ES-I3 (cell line): ENCODE results near the gene NPY2R.

Experiments used
- H3K36me3 ChIP-seq: 2 replicates; pipeline ENCODE4 v1.6.1; 2013; ENCODE audit warnings: mild to moderate bottlenecking, low read length, control low read depth, moderate library complexity; ENCODE audit not compliant: insufficient read depth
- H3K4me1 ChIP-seq: 2 replicates; pipeline ENCODE4 v1.6.1; 2013; ENCODE audit warnings: mild to moderate bottlenecking, control low read depth, low read length; ENCODE audit not compliant: insufficient read depth
- H3K9ac ChIP-seq: 2 replicates; pipeline ENCODE4 v1.6.1; 2013; ENCODE audit warnings: low read depth, mild to moderate bottlenecking, low read length, moderate library complexity
- H3K9me3 ChIP-seq: 2 replicates; pipeline ENCODE4 v1.6.1; 2013; ENCODE audit warnings: mild to moderate bottlenecking, low read length, moderate library complexity; ENCODE audit not compliant: control insufficient read depth, insufficient read depth

The NPY2R gene

GRCh38 chr4:155232432-155232831 is 24.0 kb downstream of the NPY2R start:
- Histone ChIP-seq H3K9ac (no peak overlapping the region), H3K9me3 (no peaks in the 10 kb centered on the region), H3K4me1 (no peaks in the 10 kb centered on the region), H3K36me3 (no peaks in the 10 kb centered on the region)

- H3K9ac ChIP-seq, result no peak overlapping the region
- no peaks in the 10 kb centered on the region for H3K36me3 ChIP-seq
- no peaks in the 10 kb centered on the region for H3K4me1 ChIP-seq
- no peaks in the 10 kb centered on the region for H3K9me3 ChIP-seq
Measured at GRCh38 chr4:155234206-155234605, 25.8 kb downstream of the NPY2R start.

GRCh38 chr4:155237567-155237966 is 29.1 kb downstream of the NPY2R start:
- Histone ChIP-seq H3K9ac (no peak overlapping the region), H3K4me1 (no peaks in the 10 kb centered on the region), H3K9me3 (no peaks in the 10 kb centered on the region), H3K36me3 (no peaks in the 10 kb centered on the region)

- Histone ChIP-seq H3K36me3 (no peaks in the 10 kb centered on the region), H3K9me3 (no peaks in the 10 kb centered on the region), H3K4me1 (no peaks in the 10 kb centered on the region), H3K9ac (no peak overlapping the region)
Measured at GRCh38 chr4:155241225-155241624, 32.8 kb downstream of the NPY2R start.

GRCh38 chr4:155241664-155242063 is 33.2 kb downstream of the NPY2R start:
- no peaks in the 10 kb centered on the region for H3K9me3 ChIP-seq
- no peaks in the 10 kb centered on the region for H3K4me1 ChIP-seq
- H3K9ac ChIP-seq, result no peak overlapping the region
- H3K36me3 ChIP-seq, result no peaks in the 10 kb centered on the region

- H3K9me3 ChIP-seq, result no peaks in the 10 kb centered on the region
- peaks cover 7% of the 10 kb centered on the region for H3K4me1 ChIP-seq
- no peak overlapping the region for H3K9ac ChIP-seq
- H3K36me3 ChIP-seq, result no peaks in the 10 kb centered on the region
Measured at GRCh38 chr4:155245105-155245504, 36.7 kb downstream of the NPY2R start.

GRCh38 chr4:155248002-155248896 is 39.8 kb downstream of the NPY2R start:
- Histone ChIP-seq H3K36me3 (no peaks in the 10 kb centered on the region), H3K4me1 (peaks cover 7% of the 10 kb centered on the region), H3K9ac (no peak overlapping the region), H3K9me3 (no peaks in the 10 kb centered on the region)

- no peaks in the 10 kb centered on the region for H3K36me3 ChIP-seq
- H3K9ac ChIP-seq, result no peak overlapping the region
- peaks cover 7% of the 10 kb centered on the region for H3K4me1 ChIP-seq
- H3K9me3 ChIP-seq, result no peaks in the 10 kb centered on the region
Measured at GRCh38 chr4:155249016-155249566, 40.7 kb downstream of the NPY2R start.

- Histone ChIP-seq H3K9ac (no peak overlapping the region), H3K4me1 (peaks cover 7% of the 10 kb centered on the region), H3K36me3 (no peaks in the 10 kb centered on the region), H3K9me3 (no peaks in the 10 kb centered on the region)
Measured at GRCh38 chr4:155252327-155252726, 43.9 kb downstream of the NPY2R start.

GRCh38 chr4:155263480-155263879 is 55.0 kb downstream of the NPY2R start:
- no peaks in the 10 kb centered on the region for H3K4me1 ChIP-seq
- no peaks in the 10 kb centered on the region for H3K36me3 ChIP-seq
- H3K9ac ChIP-seq, result no peak overlapping the region
- no peaks in the 10 kb centered on the region for H3K9me3 ChIP-seq

- Histone ChIP-seq H3K9ac (no peak overlapping the region), H3K4me1 (no peaks in the 10 kb centered on the region), H3K9me3 (no peaks in the 10 kb centered on the region), H3K36me3 (no peaks in the 10 kb centered on the region)
Measured at GRCh38 chr4:155265113-155265512, 56.7 kb downstream of the NPY2R start.
